Kidney (tissue), 14 donors: Measurements from ENCODE around the gene HMGXB3. TPM values are rescaled to one million over a fixed set of nuclear protein-coding genes. Genes with fewer than 3 reads are reported as not detected.

Experiments
- DNase-seq, 5 donors: peaks; one replicate each; pipeline ENCODE4 v3.0.0-alpha.2; 2013 to 2020
- FAIRE-seq: peaks from 2 replicates; lab custom pipeline; 2012; peaks lifted over from hg19 to GRCh38; lab: Jason Lieb, UNC
- H3K27ac ChIP-seq, 2 donors: one replicate each; pipeline ENCODE4 v1.7.0; 2013; ENCODE audit warnings: low read depth in 2 of 2, low read length in 2 of 2, inconsistent platforms in 1 of 2
- H3K27me3 ChIP-seq: one replicate; pipeline ENCODE4 v1.7.1; 2013; ENCODE audit warnings: low read length, inconsistent platforms; ENCODE audit not compliant: control insufficient read depth, insufficient read depth
- H3K36me3 ChIP-seq, 3 donors: one replicate each; pipeline versions ENCODE4 v1.7.0 to v1.7.1; 2013; ENCODE audit warnings: low read length in 3 of 3, control low read depth in 1 of 3, inconsistent platforms in 1 of 3; ENCODE audit not compliant: insufficient read depth in 3 of 3, control insufficient read depth in 2 of 3
- H3K4me1 ChIP-seq, 3 donors: one replicate each; pipeline versions ENCODE4 v1.7.0 to v1.7.1; 2013; ENCODE audit warnings: low read length in 3 of 3, inconsistent platforms in 1 of 3, low read depth in 1 of 3; ENCODE audit not compliant: control insufficient read depth in 2 of 3, insufficient read depth in 2 of 3
- H3K4me3 ChIP-seq, 3 donors: one replicate each; pipeline versions ENCODE4 v1.7.0 to v1.8.1; 2013; ENCODE audit warnings: low read length in 3 of 3, control low read depth in 1 of 3, inconsistent platforms in 1 of 3
- H3K9ac ChIP-seq, 3 donors: one replicate each; pipeline versions ENCODE4 v1.7.0 to v1.7.1; 2013; ENCODE audit warnings: low read length in 3 of 3, control low read depth in 1 of 3, inconsistent platforms in 1 of 3
- H3K9me3 ChIP-seq, 3 donors: one replicate each; pipeline versions ENCODE4 v1.7.0 to v1.7.1; 2013; ENCODE audit warnings: low read length in 3 of 3, control low read depth in 1 of 3, inconsistent platforms in 1 of 3; ENCODE audit not compliant: control insufficient read depth in 2 of 3, insufficient read depth in 1 of 3
- CTCF ChIP-seq: IDR thresholded peaks from 3 replicates; pipeline ENCODE4 v1.5.1; 2012; ENCODE audit warnings: mild to moderate bottlenecking, moderate library complexity, borderline replicate concordance; ENCODE audit not compliant: insufficient read depth; ENCODE audit errors: extremely low read depth
- intact Hi-C: fragments of 100-400 bp; cut with DNase I; formaldehyde crosslinking; loops from one replicate; pipeline ENCODE4 v1.11.1; 2022
- polyA plus RNA-seq: library from polyadenylated mRNA; stranded (reverse); fragments of 350-450 nt; fragmentation: Illumina TruSeq; extraction: RNeasy Lipid Tissue Mini Kit (QIAGEN cat#74804); gene quantifications from one replicate; pipeline ENCODE4 v1.2.3, GENCODE V29; 2014; ENCODE audit warnings: low read depth, low replicate concordance; ENCODE audit not compliant: insufficient read depth
- total RNA-seq: library from RNA; stranded (reverse); fragmentation: NEBNext Ultra II Directional; extraction: Animal tissue kit (Norgen Biotek cat#: 25700); gene quantifications from one replicate; pipeline ENCODE4 v1.2.1, GENCODE V29; 2021
- donor health status: control.
- donor health status: control.
- donor health status: control.
- donor health status: control.
- donor health status: control.
- donor health status: DM: yes; HTN: yes; CAD: no.
- donor health status: Normal renal cell carcinoma (clear cell type).

Gene HMGXB3
- total and polyA plus RNA-seq, 2 donors from 2014 or later = 9.5 to 29.3 TPM

DNA sequence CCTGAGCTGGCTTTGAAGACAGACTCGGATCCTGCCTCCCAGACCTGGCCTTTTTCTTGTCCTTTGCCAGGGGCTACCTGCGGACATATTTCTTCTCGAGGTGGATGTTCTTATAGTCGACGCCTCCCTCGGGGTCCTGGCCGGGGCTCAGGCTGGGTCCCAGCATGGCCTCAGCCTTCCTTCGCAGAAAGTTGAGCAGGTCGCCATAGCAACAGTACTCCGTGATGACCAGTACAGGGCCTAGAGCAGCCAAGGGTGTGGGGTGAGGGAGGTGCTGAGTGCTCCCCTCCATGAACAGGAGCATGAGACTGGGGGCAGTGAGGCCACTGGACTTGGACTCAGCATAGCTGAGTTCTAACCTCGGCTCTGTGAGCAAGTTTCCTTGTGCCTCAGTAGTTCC lies 59.1 kb downstream of the HMGXB3 start:
- TF ChIP-seq CTCF = no peak
- H3K4me1 ChIP-seq = no peaks in the 10 kb centered on the region
- DNase-seq = no peak
- H3K9ac ChIP-seq = no peak overlapping the region
- no peak overlapping the region for H3K27ac ChIP-seq
- H3K4me3 ChIP-seq = no peak overlapping the region
- intact Hi-C loops = no loop called here
- no peaks in the 10 kb centered on the region for H3K9me3 ChIP-seq
- FAIRE-seq = no peak
- no peaks in the 10 kb centered on the region for H3K27me3 ChIP-seq
- peaks cover 0 to 4% (median 0%) of the 10 kb centered on the region in 3 donors for H3K36me3 ChIP-seq

GRCh38 chr5:150060471-150060870 lies 59.9 kb downstream of the HMGXB3 start:
- intact Hi-C loops = no loop called here
- no peak overlapping the region for H3K4me3 ChIP-seq
- H3K27ac ChIP-seq = no peak overlapping the region
- no peak for FAIRE-seq
- no peaks in the 10 kb centered on the region for H3K4me1 ChIP-seq
- H3K27me3 ChIP-seq = no peaks in the 10 kb centered on the region
- TF ChIP-seq CTCF = no peak
- no peak for DNase-seq
- no peak overlapping the region for H3K9ac ChIP-seq
- no peaks in the 10 kb centered on the region for H3K9me3 ChIP-seq
- no peaks in the 10 kb centered on the region for H3K36me3 ChIP-seq

DNA sequence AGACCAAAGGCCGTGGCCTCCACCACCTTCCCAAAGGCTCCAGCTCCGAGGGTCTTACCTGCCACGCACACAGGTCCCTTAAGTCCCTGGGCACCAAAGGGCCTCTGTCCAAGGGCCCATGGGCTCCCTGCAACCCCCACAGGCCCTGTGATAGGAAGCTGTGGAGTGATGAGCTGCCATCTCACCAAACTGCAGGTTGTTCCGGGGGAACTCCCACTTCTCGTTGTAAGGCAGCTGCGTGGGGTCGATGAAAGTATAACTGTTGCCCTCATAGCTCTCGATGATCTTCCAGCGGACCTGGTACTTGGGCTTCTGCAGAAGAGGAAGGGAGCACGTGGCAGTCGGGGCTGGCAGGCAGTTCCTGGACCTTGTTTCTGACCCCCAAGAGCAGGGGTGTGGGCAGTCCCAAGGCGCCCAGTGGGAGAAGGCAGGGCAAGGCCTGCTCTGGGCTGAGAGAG lies 61.0 kb downstream of the HMGXB3 start:
- FAIRE-seq (no peak), DNase-seq (no peak)
- TF ChIP-seq CTCF = no peak

More for the DNA sequence above, 61.0 kb downstream of the HMGXB3 start:
- Histone ChIP-seq H3K9ac (no peak overlapping the region), H3K4me3 (no peak overlapping the region), H3K27me3 (no peaks in the 10 kb centered on the region), H3K4me1 (no peaks in the 10 kb centered on the region), H3K36me3 (no peaks in the 10 kb centered on the region), H3K9me3 (no peaks in the 10 kb centered on the region), H3K27ac (no peak overlapping the region)
- intact Hi-C loops = no loop called here
